OCI-LY1 (cell line): Measurements from ENCODE around the gene KIF16B.

Source experiments
- H2AFZ ChIP-seq: fragments of 200-600 bp; sonication (generic), shearing (Covaris generic); 2 replicates; pipeline ENCODE4 v1.6.0; 2014; ENCODE audit warnings: antibody characterized with exemption, mild to moderate bottlenecking, low read length
- H3F3A ChIP-seq: fragments of 200-600 bp; sonication (generic), shearing (Covaris generic); 2 replicates; pipeline ENCODE4 v1.6.0; 2014; ENCODE audit warnings: mild to moderate bottlenecking, antibody characterized with exemption, low read length, moderate library complexity; ENCODE audit not compliant: insufficient read depth
- H3K27ac ChIP-seq: fragments of 200-600 bp; sonication (generic); 2 replicates; pipeline ENCODE4 v1.5.1; 2014; ENCODE audit warnings: low read length, mixed run types, mild to moderate bottlenecking, low read depth; ENCODE audit not compliant: poor library complexity, severe bottlenecking
- H3K27me3 ChIP-seq: fragments of 200-600 bp; sonication (generic); 2 replicates; pipeline ENCODE4 v1.6.0; 2014; ENCODE audit warnings: antibody characterized with exemption, mild to moderate bottlenecking, low read length, moderate library complexity; ENCODE audit not compliant: insufficient read depth
- H3K36me3 ChIP-seq: fragments of 200-600 bp; sonication (generic); 2 replicates; pipeline ENCODE4 v1.6.1; 2014; ENCODE audit warnings: mild to moderate bottlenecking, antibody characterized with exemption, low read length, moderate library complexity, mixed read lengths; ENCODE audit not compliant: insufficient read depth
- H3K4me1 ChIP-seq: fragments of 200-600 bp; sonication (generic); 2 replicates; pipeline ENCODE4 v1.5.1; 2014; ENCODE audit warnings: mild to moderate bottlenecking, low read length, moderate library complexity; ENCODE audit not compliant: insufficient read depth, severe bottlenecking
- H3K4me2 ChIP-seq: fragments of 200-600 bp; sonication (generic), shearing (Covaris generic); 2 replicates; pipeline ENCODE4 v1.6.1; 2014; ENCODE audit warnings: low read length
- H3K4me3 ChIP-seq: fragments of 200-600 bp; sonication (generic); 2 replicates; pipeline ENCODE4 v1.5.1; 2014; ENCODE audit warnings: low read length, low read depth, mild to moderate bottlenecking, mixed read lengths; ENCODE audit not compliant: poor library complexity, severe bottlenecking
- H3K79me2 ChIP-seq: fragments of 200-600 bp; shearing (Covaris generic); 2 replicates; pipeline ENCODE4 v1.6.1; 2016; ENCODE audit warnings: mixed run types, low read length, mixed read lengths; ENCODE audit not compliant: insufficient read depth
- H3K9ac ChIP-seq: fragments of 200-600 bp; sonication (generic), shearing (Covaris generic); 2 replicates; pipeline ENCODE4 v1.6.1; 2014; ENCODE audit warnings: mild to moderate bottlenecking, low read length, mixed read lengths
- H3K9me2 ChIP-seq: fragments of 200-600 bp; sonication (generic), shearing (Covaris generic); 2 replicates; pipeline ENCODE4 v1.6.1; 2014; ENCODE audit warnings: low read depth, mild to moderate bottlenecking, low read length, mixed read lengths
- H3K9me3 ChIP-seq: fragments of 200-600 bp; shearing (Covaris generic); 2 replicates; pipeline ENCODE4 v1.6.1; 2014; ENCODE audit warnings: low read length, mixed read lengths
- H4K20me1 ChIP-seq: fragments of 200-600 bp; sonication (generic), shearing (Covaris generic); 2 replicates; pipeline ENCODE4 v1.6.0; 2016; ENCODE audit warnings: mild to moderate bottlenecking, low read length; ENCODE audit not compliant: insufficient read depth
- EZH2 ChIP-seq: fragments of 200-600 bp; sonication (generic), shearing (Covaris generic); IDR thresholded peaks from 2 replicates; pipeline ENCODE4 v1.8.0; 2017; ENCODE audit warnings: borderline replicate concordance, mixed run types, mild to moderate bottlenecking, antibody characterized with exemption, low read length, moderate library complexity, mixed read lengths
- TF ChIP-seq, protein P1 (sequence below): fragments of 200-600 bp; sonication (generic), shearing (Covaris generic); IDR thresholded peaks from 2 replicates; pipeline ENCODE4 v1.5.1; 2017; ENCODE audit warnings: mild to moderate bottlenecking, antibody characterized with exemption, low read length, moderate library complexity, mixed read lengths

Gene KIF16B

GRCh38 chr20:16246291-16246690 is 327.0 kb downstream of the KIF16B start:
- Histone ChIP-seq H2AFZ (no peak overlapping the region), H3K9me3 (no peaks in the 10 kb centered on the region), H3K27me3 (no peaks in the 10 kb centered on the region), H3K9ac (no peak overlapping the region), H3K79me2 (no peaks in the 10 kb centered on the region), H3K4me1 (no peaks in the 10 kb centered on the region), H3K27ac (no peak overlapping the region), H3K9me2 (no peaks in the 10 kb centered on the region), H3F3A (no peaks in the 10 kb centered on the region), H3K4me2 (no peak overlapping the region), H3K36me3 (no peaks in the 10 kb centered on the region), H3K4me3 (no peak overlapping the region), H4K20me1 (no peaks in the 10 kb centered on the region)
- TF ChIP-seq, protein P1, sequence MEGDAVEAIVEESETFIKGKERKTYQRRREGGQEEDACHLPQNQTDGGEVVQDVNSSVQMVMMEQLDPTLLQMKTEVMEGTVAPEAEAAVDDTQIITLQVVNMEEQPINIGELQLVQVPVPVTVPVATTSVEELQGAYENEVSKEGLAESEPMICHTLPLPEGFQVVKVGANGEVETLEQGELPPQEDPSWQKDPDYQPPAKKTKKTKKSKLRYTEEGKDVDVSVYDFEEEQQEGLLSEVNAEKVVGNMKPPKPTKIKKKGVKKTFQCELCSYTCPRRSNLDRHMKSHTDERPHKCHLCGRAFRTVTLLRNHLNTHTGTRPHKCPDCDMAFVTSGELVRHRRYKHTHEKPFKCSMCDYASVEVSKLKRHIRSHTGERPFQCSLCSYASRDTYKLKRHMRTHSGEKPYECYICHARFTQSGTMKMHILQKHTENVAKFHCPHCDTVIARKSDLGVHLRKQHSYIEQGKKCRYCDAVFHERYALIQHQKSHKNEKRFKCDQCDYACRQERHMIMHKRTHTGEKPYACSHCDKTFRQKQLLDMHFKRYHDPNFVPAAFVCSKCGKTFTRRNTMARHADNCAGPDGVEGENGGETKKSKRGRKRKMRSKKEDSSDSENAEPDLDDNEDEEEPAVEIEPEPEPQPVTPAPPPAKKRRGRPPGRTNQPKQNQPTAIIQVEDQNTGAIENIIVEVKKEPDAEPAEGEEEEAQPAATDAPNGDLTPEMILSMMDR: no peak
- no peak for TF ChIP-seq EZH2

DNA sequence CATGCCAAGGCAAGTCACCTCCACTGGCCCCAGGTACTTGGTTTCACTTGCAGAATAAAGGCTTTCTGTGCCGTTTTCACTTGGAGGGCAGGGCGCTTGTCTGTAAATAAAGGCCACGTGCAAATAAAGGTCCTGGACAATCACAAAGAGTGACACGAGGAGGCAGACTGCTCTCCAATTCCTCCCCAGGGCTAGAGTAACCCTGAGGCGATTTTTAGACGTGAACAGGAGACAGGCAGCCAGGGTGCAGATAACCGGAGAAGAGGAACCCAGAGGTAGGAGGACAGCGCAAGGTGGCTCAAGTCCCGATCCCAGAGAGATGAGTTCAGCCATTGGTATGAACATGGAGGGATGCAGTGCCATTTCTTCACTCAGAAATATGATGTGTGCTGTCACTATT is 327.4 kb downstream of the KIF16B start:
- Histone ChIP-seq H3F3A (no peaks in the 10 kb centered on the region), H3K36me3 (no peaks in the 10 kb centered on the region), H3K4me2 (no peak overlapping the region), H3K4me3 (no peak overlapping the region), H3K9ac (no peak overlapping the region), H3K79me2 (no peaks in the 10 kb centered on the region), H3K9me3 (no peaks in the 10 kb centered on the region), H3K9me2 (no peaks in the 10 kb centered on the region), H3K4me1 (no peaks in the 10 kb centered on the region), H4K20me1 (no peaks in the 10 kb centered on the region), H3K27me3 (no peaks in the 10 kb centered on the region), H3K27ac (no peak overlapping the region), H2AFZ (no peak overlapping the region)
- TF ChIP-seq EZH2: no peak
- TF ChIP-seq, protein P1: no peak

DNA sequence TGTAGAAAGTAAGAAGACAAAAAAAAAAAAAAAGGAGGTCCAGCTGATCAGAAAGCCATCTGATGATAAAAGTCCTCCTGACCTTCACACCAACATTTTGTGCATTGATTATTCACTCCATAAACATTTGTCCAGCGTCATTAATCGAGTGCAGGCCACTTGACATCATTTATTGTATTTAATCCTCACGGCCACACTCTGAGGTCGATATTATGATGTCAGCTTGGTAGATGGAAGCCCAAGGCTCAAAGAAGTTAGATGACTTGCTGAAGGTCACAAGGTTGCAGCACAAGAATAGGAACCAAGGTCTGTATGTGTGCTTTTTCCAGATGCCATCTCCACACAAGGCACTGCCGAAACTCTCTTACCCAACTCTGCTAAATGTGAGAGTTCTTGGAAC is 328.4 kb downstream of the KIF16B start:
- no peaks in the 10 kb centered on the region for H4K20me1 ChIP-seq
- no peak overlapping the region for H3K9ac ChIP-seq
- no peaks in the 10 kb centered on the region for H3K27me3 ChIP-seq
- no peaks in the 10 kb centered on the region for H3K9me3 ChIP-seq
- no peak overlapping the region for H2AFZ ChIP-seq
- H3K4me3 ChIP-seq: no peak overlapping the region
- no peak overlapping the region for H3K27ac ChIP-seq
- H3K4me2 ChIP-seq: no peak overlapping the region
- no peaks in the 10 kb centered on the region for H3K36me3 ChIP-seq
- H3K4me1 ChIP-seq: no peaks in the 10 kb centered on the region
- TF ChIP-seq, protein P1: no peak
- TF ChIP-seq EZH2: no peak
- H3K79me2 ChIP-seq: no peaks in the 10 kb centered on the region
- H3K9me2 ChIP-seq: no peaks in the 10 kb centered on the region
- no peaks in the 10 kb centered on the region for H3F3A ChIP-seq
